ENCODE results near the gene ATP6V1C2.
A peak's percentile ranks its signal among the peaks of the same experiment; 100 is the strongest.
"Not testable (repeated sequence)": the region's sequence is repeated elsewhere in the genome, so short reads cannot be mapped to it uniquely, and the experiment has no call there.

Gene ATP6V1C2

GRCh38 chr2:10786240-10786982, 65.0 kb downstream of the ATP6V1C2 start:
- DNase-seq (ENCODE audit: low spot score), result no peak

DNA sequence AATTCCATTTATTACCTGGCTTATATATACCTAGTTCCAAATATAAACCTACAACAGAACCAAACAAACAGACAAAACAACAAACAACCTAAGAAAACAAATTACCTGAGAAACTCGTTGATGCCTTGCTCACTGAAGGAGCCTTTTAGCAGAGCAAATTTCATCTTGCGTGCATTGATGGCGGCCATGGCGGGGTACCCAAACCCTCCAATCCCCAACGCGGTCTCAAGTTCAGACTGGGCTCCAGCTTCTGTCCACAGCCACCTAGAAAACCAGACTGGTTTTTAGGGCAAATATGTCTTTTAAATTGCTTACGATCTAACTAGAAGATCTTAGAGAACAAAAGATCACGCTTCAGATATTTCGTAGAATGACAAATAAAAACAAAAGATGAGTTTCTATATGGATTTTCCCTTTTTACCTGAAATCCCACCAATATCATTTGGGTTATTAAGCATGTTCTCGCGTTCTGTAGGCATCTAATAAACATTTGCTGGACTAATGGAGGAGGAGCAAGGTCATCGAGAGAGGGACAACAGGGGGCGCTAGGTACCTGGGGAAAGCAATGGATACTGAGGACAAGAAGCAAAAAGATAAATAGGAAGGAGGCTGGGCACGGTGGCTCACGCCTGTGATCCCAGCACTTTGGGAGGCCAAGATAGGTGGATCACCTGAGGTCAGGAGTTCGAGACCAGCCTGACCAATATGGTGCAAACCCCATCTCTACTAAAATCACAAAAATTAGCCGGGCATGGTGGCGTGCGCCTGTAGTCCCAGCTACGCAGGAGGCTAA, 65.9 kb downstream of the ATP6V1C2 start:
- no peak for DNase-seq (ENCODE audit: low spot score)

DNA sequence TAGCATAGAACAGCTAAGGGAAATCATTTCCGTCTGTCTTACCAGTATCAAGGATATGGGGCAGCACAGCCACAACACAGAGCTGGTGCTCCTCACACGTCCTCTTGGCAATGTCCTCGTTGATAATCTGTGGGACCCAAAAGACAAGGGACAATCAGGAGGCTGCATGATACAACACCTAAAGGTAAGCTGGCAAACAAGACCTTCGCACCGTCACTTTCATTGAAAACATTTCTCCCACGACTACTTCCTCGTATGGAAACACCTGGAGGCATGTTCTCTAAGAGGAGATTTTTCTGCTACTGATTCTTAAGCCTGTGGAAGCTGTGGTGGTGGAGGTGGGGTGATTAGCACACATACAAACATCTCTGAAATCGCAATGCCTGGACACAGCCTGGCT, 67.4 kb downstream of the ATP6V1C2 start:
- no peak for DNase-seq (ENCODE audit: low spot score)

DNA sequence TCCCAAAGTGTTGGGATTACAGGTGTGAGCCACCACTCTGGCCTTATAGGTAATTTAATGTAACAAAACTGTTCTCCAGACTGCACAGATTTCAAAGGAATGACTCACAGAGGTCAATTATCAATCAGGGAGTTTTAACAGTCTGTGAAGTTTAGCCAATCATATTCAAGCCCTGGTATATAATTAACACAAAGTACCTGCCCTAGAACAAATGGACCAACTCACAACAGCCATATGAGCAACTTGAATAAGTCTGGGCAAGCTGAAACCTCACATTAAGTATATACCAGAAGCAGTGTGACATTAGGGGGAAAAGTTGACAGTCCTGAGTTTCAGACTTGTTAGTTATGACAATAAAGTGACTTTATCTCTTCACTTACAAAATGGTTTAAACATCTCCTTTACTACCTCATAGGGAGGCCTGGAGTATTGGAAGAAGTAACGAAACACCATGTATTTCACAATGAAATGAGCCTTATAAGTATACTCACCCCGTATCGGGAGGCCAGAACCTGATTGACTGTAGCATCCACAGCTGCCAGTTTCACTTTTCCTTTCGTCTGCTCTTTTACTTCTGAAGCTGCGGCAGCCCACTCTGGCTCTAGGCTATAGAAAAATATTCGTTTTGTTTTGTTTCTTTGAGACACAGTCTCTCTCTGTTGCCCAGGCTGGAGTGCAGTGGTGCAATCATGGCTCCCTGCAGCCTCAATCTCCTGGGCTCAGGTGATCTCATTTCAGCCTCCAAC, 69.0 kb downstream of the ATP6V1C2 start:
- no peak for DNase-seq (ENCODE audit: low spot score)

DNA sequence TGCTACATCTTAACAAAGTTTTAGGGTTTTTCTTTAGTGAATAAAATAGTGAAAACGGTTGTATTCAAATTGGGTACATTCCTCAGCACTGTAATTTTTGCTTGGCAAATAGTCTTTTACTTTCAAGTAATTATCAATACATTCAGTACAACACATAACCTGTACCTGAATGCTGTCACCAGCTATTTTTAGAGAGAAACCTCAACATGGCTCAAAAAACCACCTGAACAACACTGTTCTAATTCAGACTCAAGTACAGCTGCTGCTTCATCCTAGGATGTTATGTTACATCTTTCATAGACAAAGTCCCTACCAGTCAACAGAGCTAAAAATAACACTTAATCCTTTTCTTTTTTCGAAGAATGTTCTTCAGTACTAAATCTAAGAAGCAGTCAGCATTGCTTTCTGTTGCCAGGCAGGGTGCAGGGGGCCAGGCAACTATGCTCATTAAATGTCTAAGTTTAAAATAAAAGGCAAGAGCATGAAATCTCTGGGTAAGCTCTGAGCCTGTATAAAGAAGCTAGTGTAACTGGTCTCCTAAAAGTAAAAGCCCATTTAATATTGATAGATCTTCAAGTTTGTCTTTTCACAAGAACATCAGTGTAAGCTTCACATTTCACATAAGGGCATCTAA, 70.7 kb downstream of the ATP6V1C2 start:
- DNase-seq (ENCODE audit: low spot score), result no peak

DNA sequence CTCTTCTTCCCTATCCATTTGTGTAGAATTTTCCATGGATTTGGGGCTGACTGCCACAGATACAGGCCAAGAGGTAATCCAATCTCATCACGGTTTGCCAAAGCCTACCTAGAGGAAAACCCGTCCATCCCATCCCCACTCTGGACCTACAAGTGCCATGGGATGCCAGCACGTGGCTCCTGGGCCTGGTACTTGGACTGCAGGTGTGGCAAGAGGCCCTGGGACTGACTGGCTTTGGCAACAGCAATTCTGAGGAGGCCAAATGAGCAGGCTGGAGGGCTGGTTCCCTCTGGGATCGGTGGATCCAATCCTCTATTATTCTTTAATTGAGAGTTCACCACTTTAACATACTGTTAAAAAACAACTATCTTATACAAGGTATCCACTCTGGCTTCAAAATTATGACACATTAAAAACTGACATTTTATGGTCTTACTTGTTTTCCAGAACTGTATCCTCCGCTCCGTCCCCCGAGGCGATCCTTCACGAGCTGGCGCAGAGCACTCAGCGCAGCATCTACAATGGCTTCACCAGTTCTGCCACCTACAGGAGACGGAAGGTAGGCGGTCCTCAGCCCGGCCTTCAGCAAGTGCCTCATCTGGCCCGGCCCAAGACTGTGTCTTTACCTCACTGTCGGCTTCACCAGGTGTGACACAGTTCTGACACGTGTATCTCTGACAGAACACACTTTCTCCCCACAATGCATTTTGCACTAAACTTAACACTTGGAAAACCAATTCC, 71.4 kb downstream of the ATP6V1C2 start:
- DNase-seq (ENCODE audit: low spot score), result no peak

DNA sequence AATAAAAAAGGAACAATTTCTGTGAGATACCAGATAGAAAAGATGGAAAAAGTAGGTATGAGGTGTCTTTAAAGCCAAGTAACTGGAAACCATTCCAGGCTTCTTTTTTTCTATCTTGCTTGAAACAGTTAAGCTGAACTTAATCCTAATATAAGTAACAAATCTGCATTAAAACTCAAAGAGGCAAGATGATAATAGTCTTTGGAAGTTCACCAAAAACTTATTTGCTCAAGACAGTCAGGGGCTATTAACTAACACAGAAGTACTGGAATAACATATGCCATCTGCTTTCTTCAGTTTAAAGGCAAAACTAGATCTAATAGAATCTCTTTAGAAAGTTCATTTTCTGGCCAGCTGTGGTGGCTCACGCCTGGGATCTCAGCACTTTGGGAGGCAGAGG, 72.4 kb downstream of the ATP6V1C2 start:
- no peak for DNase-seq (ENCODE audit: low spot score)

GRCh38 chr2:10794876-10795275, 73.4 kb downstream of the ATP6V1C2 start:
- DNase-seq (ENCODE audit: low spot score), result no peak

GRCh38 chr2:10795508-10796046, 74.1 kb downstream of the ATP6V1C2 start:
- no peak for DNase-seq (ENCODE audit: low spot score)

DNA sequence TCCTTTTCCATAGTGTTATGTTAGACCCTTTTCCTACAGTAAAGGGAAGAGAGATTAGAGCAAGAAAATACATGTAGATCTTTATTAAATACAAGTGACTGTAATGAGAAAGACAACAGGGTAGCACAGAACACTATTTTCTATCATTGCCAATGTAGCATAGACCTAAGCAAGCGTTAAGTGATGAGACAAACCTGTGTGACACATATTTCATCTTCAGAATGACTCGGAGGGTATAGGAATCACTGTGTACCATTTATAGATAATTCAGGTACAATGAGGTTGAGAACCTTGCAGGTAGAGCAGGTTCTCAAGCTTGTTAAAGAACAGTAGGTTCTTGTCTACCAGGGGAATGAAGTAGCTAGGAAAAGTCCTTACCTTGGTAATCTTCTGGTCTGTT, 75.3 kb downstream of the ATP6V1C2 start:
- DNase-seq (ENCODE audit: low spot score), result no peak

DNA sequence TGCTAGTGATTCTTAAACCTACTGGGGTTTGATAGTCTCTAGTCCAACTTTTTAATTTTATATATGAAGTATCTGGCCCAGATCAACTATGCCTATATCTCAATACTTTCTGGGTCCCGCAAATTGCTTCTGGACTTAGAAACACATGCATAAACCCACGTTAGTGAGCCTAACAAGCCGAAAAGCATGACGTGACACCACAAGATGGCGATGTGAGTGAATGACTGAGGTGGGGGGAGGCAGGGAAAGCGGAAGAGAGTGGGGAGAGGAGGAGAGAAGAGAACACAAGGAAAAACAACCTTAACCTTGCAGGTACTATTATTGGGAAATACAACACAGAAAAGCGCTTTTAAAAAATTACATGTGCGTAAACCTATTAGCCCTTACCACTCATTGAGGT, 77.4 kb downstream of the ATP6V1C2 start:
- no peak for DNase-seq (ENCODE audit: low spot score)

GRCh38 chr2:10800163-10800562, 78.7 kb downstream of the ATP6V1C2 start:
- no peak for DNase-seq (ENCODE audit: low spot score)

DNA sequence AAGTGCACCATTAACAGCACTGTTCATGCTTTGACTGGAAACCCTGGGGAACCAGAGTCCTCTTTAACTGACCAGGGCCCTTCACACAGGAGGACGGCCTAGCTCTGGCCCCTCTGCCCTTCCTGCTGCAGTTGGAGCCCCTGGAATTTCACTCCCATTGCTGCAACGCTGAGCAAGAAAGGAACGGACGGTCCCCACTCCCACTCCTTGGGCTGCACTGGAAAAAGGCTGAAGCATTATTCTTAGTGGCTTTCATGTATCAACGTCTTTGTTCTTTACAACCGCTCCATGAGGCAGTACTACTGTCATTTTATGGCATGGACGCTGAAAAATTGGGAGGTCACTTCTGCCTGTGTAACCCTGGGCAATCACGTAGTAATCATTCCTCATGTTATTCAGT, 81.2 kb downstream of the ATP6V1C2 start:
- no peak for DNase-seq (ENCODE audit: low spot score)

- DNase-seq (ENCODE audit: low spot score), result not testable (repeated sequence)
Observed at GRCh38 chr2:10805990-10806389, 84.6 kb downstream of the ATP6V1C2 start.

- no peak for DNase-seq (ENCODE audit: low spot score)
Observed at GRCh38 chr2:10806543-10806942, 85.1 kb downstream of the ATP6V1C2 start.

DNA sequence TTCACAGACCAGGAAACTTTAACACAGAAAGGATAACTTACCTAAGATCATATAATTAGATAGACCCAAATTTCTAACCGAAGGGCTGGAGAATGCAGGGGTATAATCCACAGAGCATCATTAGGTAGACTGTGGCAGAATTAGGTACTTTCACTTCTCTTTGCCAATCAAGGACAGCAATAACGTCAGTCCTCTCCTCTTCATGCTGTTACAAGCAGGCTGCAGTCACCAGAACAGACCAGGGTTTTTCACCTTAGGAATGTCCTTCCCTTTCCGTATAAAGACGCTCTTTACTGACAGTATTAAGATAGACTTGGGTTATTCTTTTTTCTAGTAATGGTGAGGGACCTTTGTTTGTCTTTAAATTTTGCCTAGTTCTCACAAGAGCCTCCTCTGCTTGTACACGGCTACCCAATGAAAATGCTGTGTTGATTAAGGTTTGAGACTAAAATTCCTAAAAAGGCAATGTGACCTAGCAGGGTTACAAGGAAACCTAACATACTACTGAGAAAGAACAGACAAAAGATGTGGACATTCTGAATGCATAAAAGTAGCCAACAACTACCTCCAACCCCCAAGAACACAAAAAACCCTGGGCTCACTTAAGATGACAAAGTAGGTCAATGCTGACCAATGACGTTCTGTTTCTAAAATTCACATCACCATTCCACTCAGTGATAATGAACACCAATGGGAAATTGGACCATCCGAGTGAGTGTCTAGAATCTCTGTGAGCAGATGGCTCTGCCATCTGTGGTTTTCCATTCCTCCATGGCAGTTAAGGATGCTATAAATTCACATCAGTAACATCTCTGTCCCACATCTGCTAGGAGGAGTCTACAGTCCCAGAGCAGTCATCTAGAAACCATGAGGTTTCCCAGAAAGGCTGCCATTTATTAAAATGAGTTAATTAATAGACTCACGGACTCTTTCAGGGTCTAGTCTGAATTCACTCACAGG, 89.1 kb downstream of the ATP6V1C2 start:
- peak; percentile 31 for DNase-seq (ENCODE audit: low spot score)

GRCh38 chr2:10811517-10811916, 90.1 kb downstream of the ATP6V1C2 start:
- no peak for DNase-seq (ENCODE audit: low spot score)

GRCh38 chr2:10812362-10813162, 91.1 kb downstream of the ATP6V1C2 start, which contains the start of gene PDIA6:
Gene PDIA6, minus strand, starts transcription at chr2:10812785. Its CDS starts 89 bp downstream, at chr2:10812696.
- peak; percentile 100 for DNase-seq (ENCODE audit: low spot score)

All from GM03348 (cell line).